HG02678 (cell line): ENCODE data around the gene NSMCE4A.
A peak's percentile ranks its signal among the peaks of the same experiment; 100 is the strongest.
"Not testable (repeated sequence)": the region's sequence is repeated elsewhere in the genome, so short reads cannot be mapped to it uniquely, and the experiment has no call there.

Experiments
- ATAC-seq: cut with Tn5 transposase; IDR thresholded peaks from one replicate; pipeline ENCODE4 v1.9.1; 2021; ENCODE audit warnings: mild to moderate bottlenecking, moderate library complexity; ENCODE audit not compliant: unreplicated experiment

The NSMCE4A gene

GRCh38 chr10:121941532-121941931, 33.5 kb downstream of the NSMCE4A start:
- ATAC-seq: no peak

GRCh38 chr10:121936295-121936694, 38.7 kb downstream of the NSMCE4A start:
- no peak for ATAC-seq

DNA sequence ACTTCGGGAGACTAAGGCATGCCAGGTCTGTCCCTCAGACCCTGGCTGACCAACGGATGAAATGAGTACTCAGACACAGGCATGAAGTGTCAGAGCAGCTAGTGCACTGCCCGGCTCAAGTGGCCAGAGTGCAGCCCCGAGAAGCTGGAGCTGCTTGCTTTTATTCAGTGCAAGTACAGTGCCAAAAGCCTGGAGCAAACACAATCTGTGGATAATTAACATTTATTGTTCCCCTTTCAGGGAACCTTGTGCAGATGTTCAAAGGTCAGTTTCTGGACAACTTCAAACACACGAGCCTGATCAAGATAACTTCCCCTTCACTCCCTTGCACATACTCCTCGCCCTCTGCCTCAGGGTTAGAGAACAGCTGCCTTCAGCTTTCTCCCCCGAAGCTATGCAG, 39.3 kb downstream of the NSMCE4A start:
- ATAC-seq: no peak

- ATAC-seq: not testable (repeated sequence)
Observed at GRCh38 chr10:121930268-121931085, 44.5 kb downstream of the NSMCE4A start.

- ATAC-seq: not testable (repeated sequence)
Observed at GRCh38 chr10:121929585-121930267, 45.3 kb downstream of the NSMCE4A start.

GRCh38 chr10:121928528-121928884, 46.5 kb downstream of the NSMCE4A start:
- peak; percentile 3 for ATAC-seq

DNA sequence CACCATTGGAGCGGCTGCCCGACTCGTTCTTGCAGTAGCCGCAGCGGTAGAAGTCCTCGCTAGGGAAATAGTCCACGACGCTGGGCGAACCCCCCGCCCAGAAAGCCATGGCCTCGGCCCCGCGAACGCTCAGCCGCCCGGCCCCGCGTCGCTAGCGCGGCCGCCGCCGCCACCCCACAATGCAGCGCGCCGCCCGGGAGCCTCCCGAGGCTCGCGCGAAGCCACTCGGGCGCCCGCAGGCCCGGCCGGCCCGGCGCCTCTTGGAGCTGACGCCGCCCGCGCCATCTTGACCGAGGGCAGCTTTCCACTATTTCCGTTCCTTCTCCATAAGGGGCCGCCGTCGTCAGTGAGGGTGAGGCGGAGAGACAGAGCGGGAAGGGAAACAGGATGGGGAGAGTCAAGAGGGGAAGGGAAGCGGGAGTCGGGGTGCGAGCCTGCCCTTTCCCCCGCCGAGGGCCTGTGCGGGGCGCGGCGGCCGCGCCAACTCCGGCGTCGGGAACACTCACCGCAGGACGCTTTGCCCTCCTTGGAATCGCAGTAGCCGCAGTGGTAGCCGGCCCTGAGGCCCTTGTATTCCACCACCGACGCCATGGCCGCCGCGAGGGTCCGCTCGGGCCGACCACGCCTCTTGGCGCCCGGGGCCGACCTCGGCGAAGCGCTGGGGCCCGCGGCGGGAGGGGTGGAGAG, 47.0 kb downstream of the NSMCE4A start, which contains the start of gene ATE1:
Gene ATE1 (minus strand): TSS at position 191 of the 687 bp plus-strand sequence. CDS start 82 bp downstream, at position 109.
- ATAC-seq: peak; percentile 86

DNA sequence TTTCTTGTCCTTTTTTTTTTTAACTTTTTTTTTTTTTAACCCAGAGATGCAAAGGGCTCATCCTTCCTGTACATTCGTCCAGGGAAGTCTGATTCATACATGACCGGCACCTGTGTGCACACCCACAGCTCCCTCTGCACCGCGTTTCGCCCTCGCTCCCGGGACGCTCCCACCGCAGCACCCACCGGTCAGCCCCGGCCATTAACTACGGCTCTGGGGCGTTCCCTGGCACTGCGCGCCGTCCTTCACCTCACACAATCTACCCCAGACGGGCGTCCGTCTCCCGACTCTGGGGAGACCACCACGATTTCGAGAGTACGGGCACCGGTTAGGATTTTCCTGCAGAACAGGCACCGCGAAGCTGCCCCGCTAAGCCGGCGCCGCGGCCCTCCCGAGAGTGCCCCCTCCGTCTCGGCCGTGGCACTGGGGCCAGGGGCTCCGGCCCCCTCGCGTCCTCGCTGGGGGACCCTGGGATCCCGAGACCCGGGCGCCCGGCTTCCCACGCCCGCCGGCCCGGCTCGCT, 47.6 kb downstream of the NSMCE4A start:
- peak; percentile 39 for ATAC-seq

- ATAC-seq: no peak
Observed at GRCh38 chr10:121926671-121927317, 48.2 kb downstream of the NSMCE4A start.

DNA sequence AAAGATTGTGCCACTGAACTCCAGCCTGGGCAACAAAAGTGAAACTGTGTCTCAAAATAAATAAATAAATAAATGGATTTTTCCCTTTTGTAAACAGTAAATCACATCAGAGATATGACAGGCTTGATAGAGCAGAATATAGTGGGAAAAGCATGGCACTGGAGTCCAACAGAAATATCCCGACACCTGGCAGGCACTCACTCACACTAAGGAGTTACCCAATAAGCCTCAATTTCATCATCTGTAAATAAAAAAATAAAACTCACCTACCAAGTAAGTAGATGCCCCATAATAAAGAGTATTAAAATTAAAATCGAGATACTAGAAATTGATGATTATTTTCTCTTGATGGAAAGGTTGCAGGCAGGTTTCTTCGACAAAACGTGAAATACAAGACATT, 48.9 kb downstream of the NSMCE4A start:
- ATAC-seq: no peak

- no peak for ATAC-seq
Observed at GRCh38 chr10:121921238-121921931, 53.6 kb downstream of the NSMCE4A start.

GRCh38 chr10:121919666-121920065, 55.4 kb downstream of the NSMCE4A start:
- no peak for ATAC-seq

- ATAC-seq: not testable (repeated sequence)
Observed at GRCh38 chr10:121918800-121919199, 56.2 kb downstream of the NSMCE4A start.

DNA sequence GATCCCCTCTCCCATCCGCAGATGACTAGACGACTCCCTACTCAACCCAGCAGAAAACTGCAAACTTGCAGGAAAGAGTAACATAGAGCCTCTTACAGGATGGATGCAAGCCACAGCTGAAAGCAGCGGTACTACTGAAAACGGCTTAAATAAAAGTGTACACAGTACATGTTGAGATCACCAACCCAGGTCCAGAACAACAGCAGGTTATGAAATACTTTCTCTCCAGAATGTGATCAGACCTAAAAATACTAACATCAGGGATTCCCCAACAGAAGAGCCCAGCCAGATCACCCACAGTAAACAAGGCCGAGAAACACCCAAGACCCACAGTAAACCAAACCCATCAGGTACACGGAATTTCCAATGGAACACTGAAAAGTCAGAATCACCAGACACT, 60.4 kb downstream of the NSMCE4A start:
- ATAC-seq: no peak

DNA sequence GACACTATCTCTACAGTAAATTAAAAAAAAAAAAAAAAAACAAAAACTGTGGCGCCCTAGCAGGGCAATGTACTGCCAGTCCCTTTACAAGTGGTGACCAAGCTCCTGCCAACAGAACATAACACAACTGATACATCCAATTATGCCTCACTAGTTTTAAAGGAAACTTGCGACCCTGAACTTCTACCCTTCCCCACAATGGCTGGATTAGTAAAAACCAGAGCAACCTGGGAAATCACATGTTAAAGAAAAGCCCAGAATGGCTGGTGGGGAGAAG, 63.7 kb downstream of the NSMCE4A start:
- peak; percentile 18 for ATAC-seq

GRCh38 chr10:121910673-121911420, 64.2 kb downstream of the NSMCE4A start:
- peak; percentile 67 for ATAC-seq
